D721Med (cell line): ENCODE data around the gene SNRNP27.
A peak's percentile ranks its signal among the peaks of the same experiment; 100 is the strongest.

Experiments used
- DNase-seq: peaks from one replicate; pipeline ENCODE4 v3.0.0; 2011; ENCODE audit warnings: low spot score; ENCODE audit not compliant: insufficient read length
- FAIRE-seq: peaks from 2 replicates; lab custom pipeline; 2011; peaks lifted over from hg19 to GRCh38; lab: Jason Lieb, UNC
- TF ChIP-seq, protein P1 (sequence below): IDR thresholded peaks from 2 replicates; pipeline ENCODE4 v1.5.1; 2012; ENCODE audit warnings: mild to moderate bottlenecking, control low read depth; ENCODE audit not compliant: insufficient read depth; ENCODE audit errors: missing control alignments

SNRNP27 gene

DNA sequence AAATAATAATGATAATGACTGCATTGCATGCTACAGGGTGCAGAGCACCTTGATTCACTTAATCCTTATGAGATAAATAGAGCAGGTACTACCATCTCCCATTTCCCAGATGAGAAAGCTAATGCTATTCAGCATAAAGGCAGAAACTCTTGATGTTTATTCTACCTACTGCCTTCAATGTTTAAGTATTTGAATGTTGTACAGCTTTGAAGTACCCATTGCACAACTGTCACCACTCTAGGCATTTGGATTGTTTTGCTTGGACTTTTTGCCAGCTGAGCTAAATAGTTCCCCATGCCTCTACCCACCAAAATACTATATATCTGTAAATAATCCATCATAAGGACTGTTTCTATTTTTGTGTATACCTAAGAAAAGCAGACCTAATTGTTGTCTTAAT lies 13.5 kb downstream of the SNRNP27 start:
- DNase-seq = no peak
- FAIRE-seq = no peak

DNA sequence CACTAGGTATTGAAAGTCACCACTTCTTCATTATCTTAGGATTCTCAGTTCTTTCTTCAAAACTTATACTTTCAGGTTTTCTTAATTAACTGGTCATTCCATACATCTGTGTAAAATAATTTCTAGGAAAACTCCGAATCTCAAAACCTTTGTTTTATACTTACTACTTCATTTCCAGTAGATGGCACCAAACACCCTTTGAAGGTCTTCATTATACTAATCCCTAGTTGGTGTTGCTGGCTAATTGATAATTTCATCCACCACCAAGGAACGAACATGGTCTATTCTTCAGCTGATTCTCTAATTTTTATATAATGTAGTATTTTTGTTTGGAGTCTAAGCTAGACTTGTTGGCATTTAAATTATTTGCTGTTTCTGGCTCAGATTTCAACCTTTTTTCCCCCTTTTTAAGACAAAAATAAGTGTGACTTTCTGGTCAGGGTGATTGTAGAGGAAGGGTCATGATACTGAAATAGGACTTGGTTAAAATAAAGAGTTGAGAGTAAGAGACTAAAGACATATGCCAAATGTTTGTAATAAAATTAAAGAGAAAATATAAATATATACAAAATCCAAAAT lies 18.3 kb downstream of the SNRNP27 start:
- TF ChIP-seq, protein P1, sequence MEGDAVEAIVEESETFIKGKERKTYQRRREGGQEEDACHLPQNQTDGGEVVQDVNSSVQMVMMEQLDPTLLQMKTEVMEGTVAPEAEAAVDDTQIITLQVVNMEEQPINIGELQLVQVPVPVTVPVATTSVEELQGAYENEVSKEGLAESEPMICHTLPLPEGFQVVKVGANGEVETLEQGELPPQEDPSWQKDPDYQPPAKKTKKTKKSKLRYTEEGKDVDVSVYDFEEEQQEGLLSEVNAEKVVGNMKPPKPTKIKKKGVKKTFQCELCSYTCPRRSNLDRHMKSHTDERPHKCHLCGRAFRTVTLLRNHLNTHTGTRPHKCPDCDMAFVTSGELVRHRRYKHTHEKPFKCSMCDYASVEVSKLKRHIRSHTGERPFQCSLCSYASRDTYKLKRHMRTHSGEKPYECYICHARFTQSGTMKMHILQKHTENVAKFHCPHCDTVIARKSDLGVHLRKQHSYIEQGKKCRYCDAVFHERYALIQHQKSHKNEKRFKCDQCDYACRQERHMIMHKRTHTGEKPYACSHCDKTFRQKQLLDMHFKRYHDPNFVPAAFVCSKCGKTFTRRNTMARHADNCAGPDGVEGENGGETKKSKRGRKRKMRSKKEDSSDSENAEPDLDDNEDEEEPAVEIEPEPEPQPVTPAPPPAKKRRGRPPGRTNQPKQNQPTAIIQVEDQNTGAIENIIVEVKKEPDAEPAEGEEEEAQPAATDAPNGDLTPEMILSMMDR = peak; percentile 74
- DNase-seq (no peak), FAIRE-seq (peak; percentile 21)

More for the DNA sequence above, 13.5 kb downstream of the SNRNP27 start:
- TF ChIP-seq, protein P1 = no peak

DNA sequence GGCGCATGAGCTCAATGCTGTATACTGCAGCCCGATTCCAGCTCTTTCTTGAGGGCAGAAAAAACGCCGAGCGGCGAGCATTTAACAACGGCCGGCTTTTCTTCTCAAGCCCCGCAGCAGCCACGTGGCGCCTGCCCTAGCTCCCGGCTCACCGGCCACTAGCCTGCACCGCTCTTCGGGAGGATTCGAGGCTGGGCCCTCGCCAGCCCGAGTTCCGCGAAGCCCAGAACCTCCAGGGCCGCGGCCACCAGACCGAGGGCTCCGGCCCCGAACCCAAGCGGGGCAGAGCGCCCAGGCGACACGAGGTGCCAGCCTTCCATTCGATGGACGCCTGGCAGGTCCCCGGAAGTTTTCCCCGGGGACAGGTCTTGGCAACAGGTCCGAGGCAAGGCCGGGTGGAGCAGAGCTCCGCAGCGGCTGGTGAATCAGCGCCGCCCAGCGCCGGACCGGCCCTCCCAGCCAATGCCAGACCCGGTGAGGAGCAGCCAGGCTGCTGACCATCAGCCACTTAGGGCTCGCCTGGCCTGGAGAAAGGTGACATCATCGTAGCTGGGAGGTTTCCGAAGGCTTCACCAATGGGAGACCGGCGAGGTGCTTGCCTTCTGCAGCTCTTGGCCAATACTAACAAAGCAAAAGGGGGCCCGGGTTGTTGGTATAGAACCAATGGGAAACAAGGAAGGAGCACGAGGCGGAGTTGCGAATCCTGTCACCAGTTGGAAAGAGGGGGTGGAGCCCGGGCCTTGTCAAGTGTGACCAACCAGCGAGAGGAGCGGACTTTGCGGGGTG lies 20.6 kb downstream of the SNRNP27 start:
- no peak for DNase-seq
- FAIRE-seq = peak; percentile 25
- TF ChIP-seq, protein P1 = no peak

DNA sequence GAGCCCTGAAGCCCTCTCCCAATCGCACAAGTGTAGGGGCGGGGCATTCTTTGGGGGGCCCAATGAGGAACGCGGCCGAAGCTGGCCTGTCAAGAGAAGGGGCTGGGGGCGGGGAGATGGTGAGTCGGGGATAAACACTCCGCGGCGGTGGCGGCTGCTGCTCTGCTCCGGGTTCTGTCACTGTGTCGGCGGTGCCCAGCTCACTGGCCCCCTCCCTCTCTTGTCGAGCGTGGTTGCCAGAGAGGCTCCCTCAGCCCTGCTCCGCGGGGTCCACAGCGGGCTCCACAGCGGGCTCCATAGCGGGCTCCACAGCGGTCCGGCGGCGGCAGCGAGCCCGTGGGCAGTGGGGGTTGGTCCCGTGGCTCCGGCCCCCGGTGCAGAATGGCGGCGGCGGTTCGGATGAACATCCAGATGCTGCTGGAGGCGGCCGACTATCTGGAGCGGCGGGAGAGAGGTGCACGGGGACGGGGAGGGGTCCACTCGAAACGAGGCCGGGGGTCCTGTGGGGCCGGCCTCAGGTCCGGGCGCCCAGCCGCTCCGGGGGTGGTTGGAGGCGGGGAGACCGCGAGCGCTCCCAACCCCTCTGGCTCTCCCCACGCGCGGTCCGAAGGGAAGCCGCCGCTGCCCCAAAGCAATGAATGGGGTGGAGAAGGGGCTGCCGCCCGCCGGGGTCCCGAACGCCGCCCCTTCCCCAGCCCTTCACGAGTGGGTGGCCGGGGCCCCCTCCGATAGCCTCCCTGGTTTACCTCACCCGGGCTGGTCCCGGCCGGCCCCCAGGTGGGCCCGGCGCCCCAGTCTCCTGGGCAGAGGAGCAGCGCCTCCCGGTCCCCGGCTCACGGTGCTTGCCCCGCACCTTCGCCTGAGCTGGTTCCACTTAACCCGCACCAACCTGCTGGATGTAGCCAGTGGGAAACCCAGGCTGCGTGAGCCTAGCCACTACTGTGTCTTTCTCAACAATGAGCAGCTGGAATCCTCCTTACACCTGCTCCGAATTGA lies 21.5 kb downstream of the SNRNP27 start, which contains the start of gene MXD1:
Gene MXD1, plus strand, starts transcription at position 160 of the 996 bp plus-strand sequence. Its CDS starts 222 bp downstream, at position 382.
- DNase-seq = peak; percentile 75
- no peak for FAIRE-seq
- TF ChIP-seq, protein P1 = no peak

DNA sequence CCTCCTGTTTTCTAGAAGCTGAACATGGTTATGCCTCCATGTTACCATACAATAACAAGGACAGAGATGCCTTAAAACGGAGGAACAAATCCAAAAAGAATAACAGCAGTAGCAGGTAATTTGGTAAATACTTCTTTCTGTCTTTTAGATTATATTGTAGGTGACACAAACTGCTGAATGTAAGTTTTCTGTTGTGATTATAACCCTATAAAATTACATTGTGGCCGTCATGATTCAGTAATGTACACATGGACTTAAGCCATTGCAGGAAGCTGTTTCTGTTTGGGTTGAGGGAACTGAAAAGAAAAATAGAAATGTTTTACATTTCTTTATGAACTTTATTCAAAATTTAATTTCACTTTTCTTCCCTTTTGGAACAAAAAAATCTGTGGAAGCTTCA lies 22.4 kb downstream of the SNRNP27 start:
- TF ChIP-seq, protein P1 = no peak
- FAIRE-seq (no peak), DNase-seq (no peak)

DNA sequence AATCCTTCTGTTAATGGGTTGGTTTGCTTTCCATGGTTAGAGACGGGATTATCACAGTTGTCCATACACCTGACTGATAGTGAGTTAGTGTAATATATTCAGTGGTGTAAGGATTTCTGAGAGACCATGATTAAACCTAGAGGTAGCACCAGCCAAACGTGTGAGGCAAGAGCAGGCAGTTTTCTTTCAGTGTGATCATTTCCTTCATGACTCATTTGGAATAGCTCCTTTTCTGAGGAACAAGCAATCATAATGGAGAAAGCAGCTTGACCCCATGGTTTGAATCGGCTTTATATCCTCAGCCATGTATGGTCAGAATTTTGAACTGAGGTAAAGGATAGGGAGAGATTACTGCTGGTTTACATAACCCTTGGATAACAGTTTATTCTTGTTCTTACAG lies 24.1 kb downstream of the SNRNP27 start:
- TF ChIP-seq, protein P1 = no peak
- no peak for DNase-seq
- FAIRE-seq = no peak
